ENCODE measurements around the gene KMT5C. TPM values are rescaled to one million over a fixed set of nuclear protein-coding genes. Genes with fewer than 3 reads are reported as not detected.

Gene KMT5C
- total RNA-seq, 4 donors from 2014 or later, result 27.8 to 80.8 (median 31.3) TPM

DNA sequence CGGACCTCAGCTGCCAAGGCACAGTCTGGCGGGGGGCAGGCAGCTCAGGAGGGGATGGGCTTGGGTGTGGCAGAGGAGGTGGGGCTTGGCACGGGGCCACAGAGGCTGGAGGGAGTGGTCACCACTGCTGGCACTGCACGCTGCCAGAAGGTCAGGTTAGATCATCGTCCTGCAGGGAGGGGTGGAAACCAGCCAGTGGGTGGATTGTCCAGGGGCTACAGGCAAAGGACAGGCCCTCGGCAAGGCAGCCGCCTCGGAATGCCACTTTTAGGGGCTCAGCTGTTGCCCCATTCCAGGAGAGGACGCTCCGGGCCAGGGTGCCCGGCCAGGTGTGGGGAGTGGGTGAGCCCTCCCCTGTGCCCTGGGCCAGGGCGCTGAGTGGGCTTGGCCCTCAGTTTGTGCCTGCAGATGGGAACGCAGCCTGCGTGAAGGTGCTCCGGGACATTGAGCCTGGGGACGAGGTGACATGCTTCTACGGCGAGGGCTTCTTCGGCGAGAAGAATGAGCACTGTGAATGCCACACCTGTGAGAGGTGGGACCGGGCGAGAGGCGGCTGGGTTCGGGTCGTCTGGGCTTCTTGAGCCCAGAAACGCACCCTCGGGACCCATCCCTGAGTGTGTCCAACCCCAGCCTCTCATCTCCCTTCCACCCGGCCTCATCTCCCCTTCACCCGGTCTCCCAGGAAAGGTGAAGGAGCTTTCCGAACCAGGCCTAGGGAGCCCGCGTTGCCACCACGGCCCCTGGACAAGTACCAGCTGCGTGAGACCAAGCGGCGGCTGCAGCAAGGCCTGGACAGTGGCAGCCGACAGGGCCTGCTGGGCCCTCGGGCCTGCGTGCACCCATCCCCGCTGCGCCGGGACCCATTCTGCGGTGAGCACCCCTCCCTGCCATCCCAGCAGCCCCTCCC, 6.4 kb downstream of the KMT5C start:
- Histone ChIP-seq H3K27ac (no peak overlapping the region), H3K27me3 (peaks cover under 1% of the 10 kb centered on the region), H3K9me3 (no peaks in the 10 kb centered on the region), H3K36me3 (peaks cover 0 to 4% (median 0%) of the 10 kb centered on the region in 4 donors), H3K4me3 (no peak overlapping the region), H3K4me1 (peaks cover under 1 to 21% (median 14%) of the 10 kb centered on the region in 4 donors)
- TF ChIP-seq EP300 (IDR thresholded peaks at IDR 0.05; ENCODE audit: low read depth) (no peak), POLR2A (IDR thresholded peaks at IDR 0.05) (no peak), POLR2AphosphoS5 (IDR thresholded peaks at IDR 0.05) (no peak)
- TF ChIP-seq, protein P1, sequence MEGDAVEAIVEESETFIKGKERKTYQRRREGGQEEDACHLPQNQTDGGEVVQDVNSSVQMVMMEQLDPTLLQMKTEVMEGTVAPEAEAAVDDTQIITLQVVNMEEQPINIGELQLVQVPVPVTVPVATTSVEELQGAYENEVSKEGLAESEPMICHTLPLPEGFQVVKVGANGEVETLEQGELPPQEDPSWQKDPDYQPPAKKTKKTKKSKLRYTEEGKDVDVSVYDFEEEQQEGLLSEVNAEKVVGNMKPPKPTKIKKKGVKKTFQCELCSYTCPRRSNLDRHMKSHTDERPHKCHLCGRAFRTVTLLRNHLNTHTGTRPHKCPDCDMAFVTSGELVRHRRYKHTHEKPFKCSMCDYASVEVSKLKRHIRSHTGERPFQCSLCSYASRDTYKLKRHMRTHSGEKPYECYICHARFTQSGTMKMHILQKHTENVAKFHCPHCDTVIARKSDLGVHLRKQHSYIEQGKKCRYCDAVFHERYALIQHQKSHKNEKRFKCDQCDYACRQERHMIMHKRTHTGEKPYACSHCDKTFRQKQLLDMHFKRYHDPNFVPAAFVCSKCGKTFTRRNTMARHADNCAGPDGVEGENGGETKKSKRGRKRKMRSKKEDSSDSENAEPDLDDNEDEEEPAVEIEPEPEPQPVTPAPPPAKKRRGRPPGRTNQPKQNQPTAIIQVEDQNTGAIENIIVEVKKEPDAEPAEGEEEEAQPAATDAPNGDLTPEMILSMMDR (IDR thresholded peaks at IDR 0.05), result no peak
- peak; percentile 72 for DNase-seq
- in situ Hi-C loops (cut with MboI; ENCODE audit: low pct_ligation_motif_present in 1 of 4, low pct_unique_long_range_greater_than_20kb in 1 of 4, low sequenced_read_pairs in 3 of 4), result no loop called here
- intact Hi-C loops (cut with DNase I; ENCODE audit: low total_unique reads), result no loop called here
- WGBS, 2 donors (ENCODE audit: low coverage in 1 of 2), result 81% methylated on average over 43 of the region's 43 CpGs; no CpG with 5 or more reads in 1 of the 2 donors

DNA sequence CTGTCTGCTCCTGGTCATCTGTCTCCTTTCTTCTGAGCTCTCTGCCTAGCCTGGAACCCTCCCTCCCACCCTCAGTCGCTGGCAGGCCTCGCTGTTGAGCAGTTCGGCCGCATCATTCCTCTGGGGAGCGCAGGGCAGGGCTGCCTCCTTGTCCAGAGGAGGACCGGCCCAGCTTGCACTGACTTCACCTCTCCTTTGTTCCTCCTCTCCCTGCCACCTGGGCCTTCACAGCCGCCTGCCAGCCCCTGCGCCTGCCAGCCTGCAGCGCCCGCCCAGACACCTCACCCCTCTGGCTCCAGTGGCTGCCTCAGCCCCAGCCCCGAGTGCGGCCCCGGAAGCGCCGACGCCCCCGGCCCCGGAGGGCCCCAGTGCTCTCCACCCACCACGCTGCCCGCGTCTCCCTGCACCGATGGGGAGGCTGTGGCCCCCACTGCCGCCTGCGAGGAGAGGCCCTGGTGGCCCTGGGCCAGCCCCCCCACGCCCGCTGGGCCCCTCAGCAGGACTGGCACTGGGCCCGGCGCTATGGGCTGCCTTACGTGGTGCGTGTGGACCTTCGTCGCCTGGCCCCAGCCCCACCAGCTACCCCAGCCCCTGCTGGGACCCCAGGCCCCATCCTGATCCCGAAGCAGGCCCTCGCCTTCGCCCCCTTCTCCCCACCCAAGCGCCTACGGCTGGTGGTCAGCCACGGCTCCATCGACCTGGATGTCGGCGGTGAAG, 7.2 kb downstream of the KMT5C start:
- Histone ChIP-seq H3K27ac (no peak overlapping the region), H3K9me3 (no peaks in the 10 kb centered on the region), H3K36me3 (peaks cover 0 to 4% (median 0%) of the 10 kb centered on the region in 4 donors), H3K27me3 (peaks cover 8% of the 10 kb centered on the region), H3K4me1 (peaks cover 0 to 15% (median 10%) of the 10 kb centered on the region in 4 donors), H3K4me3 (no peak overlapping the region)
- no peak for TF ChIP-seq POLR2AphosphoS5 (IDR thresholded peaks at IDR 0.05)
- TF ChIP-seq, protein P1 (IDR thresholded peaks at IDR 0.05), result no peak
- in situ Hi-C loops (cut with MboI; ENCODE audit: low pct_ligation_motif_present in 1 of 4, low pct_unique_long_range_greater_than_20kb in 1 of 4, low sequenced_read_pairs in 3 of 4) (no loop called here), intact Hi-C loops (cut with DNase I; ENCODE audit: low total_unique reads) (no loop called here)
- DNase-seq, result no peak
- WGBS, 2 donors (ENCODE audit: low coverage in 1 of 2), result 90% methylated on average over 41 of the region's 41 CpGs; no CpG with 5 or more reads in 1 of the 2 donors

DNA sequence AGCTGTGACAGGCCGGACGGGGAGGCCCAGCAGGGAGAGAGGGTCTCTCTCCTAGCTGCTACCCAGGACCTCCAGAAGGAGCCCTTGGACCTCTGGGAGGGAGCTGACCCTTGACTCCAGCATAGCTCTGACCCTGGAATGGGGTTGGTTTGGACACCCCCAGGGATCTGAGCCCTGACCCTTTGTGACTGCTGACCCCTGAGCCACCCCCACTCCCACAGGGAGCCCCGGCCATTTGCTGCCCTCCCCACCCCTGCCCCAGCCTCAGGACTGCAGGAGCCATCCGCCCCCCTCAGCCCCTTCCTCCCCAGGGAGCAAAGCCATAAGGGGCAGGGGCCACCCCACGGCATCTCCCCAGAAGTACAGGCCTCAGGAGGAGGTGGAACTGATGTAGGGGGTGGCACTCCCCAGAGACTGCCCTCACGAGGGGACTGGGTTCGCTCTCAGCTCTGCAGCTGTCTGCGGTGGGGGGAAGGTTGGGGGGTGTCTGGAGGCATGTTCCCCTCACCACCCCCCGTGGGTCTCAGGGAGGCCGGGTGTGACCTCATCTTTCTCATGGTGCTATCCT, 7.8 kb downstream of the KMT5C start:
- 60 to 84% methylated on average over 1 to 9 of the region's 10 CpGs for WGBS, 2 donors (ENCODE audit: low coverage in 1 of 2)
- Histone ChIP-seq H3K4me3 (no peak overlapping the region), H3K27ac (no peak overlapping the region), H3K36me3 (peaks cover 0 to 4% (median 0%) of the 10 kb centered on the region in 4 donors), H3K4me1 (peaks cover 0 to 18% (median 10%) of the 10 kb centered on the region in 4 donors), H3K9me3 (no peaks in the 10 kb centered on the region), H3K27me3 (peaks cover 15% of the 10 kb centered on the region)
- TF ChIP-seq, protein P1 (IDR thresholded peaks at IDR 0.05), result no peak
- no peak for TF ChIP-seq POLR2A (IDR thresholded peaks at IDR 0.05)
- TF ChIP-seq POLR2AphosphoS5 (IDR thresholded peaks at IDR 0.05), result no peak
- TF ChIP-seq EP300 (IDR thresholded peaks at IDR 0.05; ENCODE audit: low read depth), result no peak
- in situ Hi-C loops (cut with MboI; ENCODE audit: low pct_ligation_motif_present in 1 of 4, low pct_unique_long_range_greater_than_20kb in 1 of 4, low sequenced_read_pairs in 3 of 4) (no loop called here), intact Hi-C loops (cut with DNase I; ENCODE audit: low total_unique reads) (no loop called here)
- DNase-seq, result no peak
